GM18507 (cell line): ENCODE results near the gene PAIP2.
"Not testable (repeated sequence)": the region's sequence is repeated elsewhere in the genome, so short reads cannot be mapped to it uniquely, and the experiment has no call there.

Experiments used
- DNase-seq: peaks from one replicate; pipeline ENCODE4 v3.0.0; 2011; ENCODE audit warnings: low read depth; ENCODE audit not compliant: insufficient read length; ENCODE audit errors: extremely low spot score
- FAIRE-seq: peaks from 2 replicates; lab custom pipeline; 2011; peaks lifted over from hg19 to GRCh38; lab: Jason Lieb, UNC

PAIP2 gene

GRCh38 chr5:139341689-139342422 lies at the start of gene PAIP2:
Gene PAIP2, plus strand, starts transcription at chr5:139341854. Its CDS starts 21,931 bp downstream, at chr5:139363785.
- FAIRE-seq (peak; percentile 98), DNase-seq (peak; percentile 91)

GRCh38 chr5:139293202-139293506 lies 48.5 kb upstream of the PAIP2 start:
- no peak for DNase-seq
- FAIRE-seq = no peak

- DNase-seq = peak; percentile 91
- peak; percentile 85 for FAIRE-seq
Observed at GRCh38 chr5:139293507-139294373, 47.9 kb upstream of the PAIP2 start, which contains the start of gene MATR3. Gene MATR3, plus strand, starts transcription at chr5:139293740. Its CDS starts 13,676 bp downstream, at chr5:139307416.

- peak; percentile 66 for FAIRE-seq
- DNase-seq = no peak
Observed at GRCh38 chr5:139294374-139295165, 47.1 kb upstream of the PAIP2 start.

- no peak for FAIRE-seq
- no peak for DNase-seq
Observed at GRCh38 chr5:139295346-139296057, 46.2 kb upstream of the PAIP2 start.

- DNase-seq = no peak
- FAIRE-seq = no peak
Observed at GRCh38 chr5:139296198-139296597, 45.5 kb upstream of the PAIP2 start.

GRCh38 chr5:139296862-139297326 lies 44.8 kb upstream of the PAIP2 start:
- FAIRE-seq = no peak
- no peak for DNase-seq

- DNase-seq (no peak), FAIRE-seq (no peak)
Observed at GRCh38 chr5:139297439-139298133, 44.1 kb upstream of the PAIP2 start.

- DNase-seq = no peak
- FAIRE-seq = no peak
Observed at GRCh38 chr5:139298242-139298641, 43.4 kb upstream of the PAIP2 start.

GRCh38 chr5:139299486-139299885 lies 42.2 kb upstream of the PAIP2 start:
- FAIRE-seq = no peak
- DNase-seq = no peak

GRCh38 chr5:139301808-139302499 lies 39.7 kb upstream of the PAIP2 start:
- no peak for DNase-seq
- no peak for FAIRE-seq

GRCh38 chr5:139304391-139305324 lies 37.0 kb upstream of the PAIP2 start:
- peak; percentile 5 for FAIRE-seq
- no peak for DNase-seq

GRCh38 chr5:139306197-139306596 lies 35.5 kb upstream of the PAIP2 start:
- peak; percentile 38 for FAIRE-seq
- DNase-seq = no peak

GRCh38 chr5:139306628-139307379 lies 34.9 kb upstream of the PAIP2 start:
- DNase-seq (no peak), FAIRE-seq (peak; percentile 39)

GRCh38 chr5:139308797-139309196 lies 32.9 kb upstream of the PAIP2 start:
- DNase-seq (no peak), FAIRE-seq (no peak)

- not testable (repeated sequence) for DNase-seq, FAIRE-seq
Observed at GRCh38 chr5:139310715-139311186, 30.9 kb upstream of the PAIP2 start.
